Smooth muscle cell of the brain vasculature (primary cell): ENCODE measurements around the gene ST6GAL1.

Experiments
- DNase-seq: peaks from one replicate; pipeline ENCODE4 v3.0.0-alpha.2; 2012; ENCODE audit warnings: low read depth, low spot score

The ST6GAL1 gene

GRCh38 chr3:187076297-187076696, 146.0 kb downstream of the ST6GAL1 start:
- no peak for DNase-seq

- no peak for DNase-seq
Measured at GRCh38 chr3:187077085-187077484, 146.8 kb downstream of the ST6GAL1 start.

GRCh38 chr3:187077537-187077936, 147.2 kb downstream of the ST6GAL1 start:
- no peak for DNase-seq

GRCh38 chr3:187079090-187080022, 149.0 kb downstream of the ST6GAL1 start:
- DNase-seq, result no peak

GRCh38 chr3:187080799-187081450, 150.6 kb downstream of the ST6GAL1 start:
- no peak for DNase-seq

- DNase-seq, result no peak
Measured at GRCh38 chr3:187082758-187083375, 152.5 kb downstream of the ST6GAL1 start.

GRCh38 chr3:187084126-187084525, 153.8 kb downstream of the ST6GAL1 start:
- DNase-seq, result no peak

GRCh38 chr3:187084580-187084979, 154.3 kb downstream of the ST6GAL1 start:
- no peak for DNase-seq

GRCh38 chr3:187085021-187085666, 154.8 kb downstream of the ST6GAL1 start:
- DNase-seq, result no peak

- no peak for DNase-seq
Measured at GRCh38 chr3:187085933-187086332, 155.6 kb downstream of the ST6GAL1 start.

- no peak for DNase-seq
Measured at GRCh38 chr3:187086831-187087230, 156.5 kb downstream of the ST6GAL1 start.

GRCh38 chr3:187088701-187089100, 158.4 kb downstream of the ST6GAL1 start:
- no peak for DNase-seq

GRCh38 chr3:187093320-187093719, 163.0 kb downstream of the ST6GAL1 start:
- no peak for DNase-seq

GRCh38 chr3:187098923-187099512, 168.7 kb downstream of the ST6GAL1 start:
- no peak for DNase-seq

GRCh38 chr3:187101184-187102072, 171.1 kb downstream of the ST6GAL1 start:
- peak; percentile 61 for DNase-seq

- no peak for DNase-seq
Measured at GRCh38 chr3:187102073-187102634, 171.8 kb downstream of the ST6GAL1 start.

GRCh38 chr3:187103251-187103650, 172.9 kb downstream of the ST6GAL1 start:
- DNase-seq, result no peak

GRCh38 chr3:187104342-187104741, 174.0 kb downstream of the ST6GAL1 start:
- DNase-seq, result no peak

GRCh38 chr3:187104933-187105332, 174.6 kb downstream of the ST6GAL1 start:
- DNase-seq, result no peak

- DNase-seq, result no peak
Measured at GRCh38 chr3:187105700-187106099, 175.4 kb downstream of the ST6GAL1 start.
